ENCODE data around the gene PDE10A.

PDE10A gene

GRCh38 chr6:165340532-165340931, 322.5 kb downstream of the PDE10A start:
- H3K27me3 ChIP-seq = no peaks in the 10 kb centered on the region
- no peak overlapping the region for H3K27ac ChIP-seq
- no peak for DNase-seq
- H3K4me1 ChIP-seq = no peaks in the 10 kb centered on the region
- intact Hi-C loops (cut with DNase I; ENCODE audit: low total_unique reads) = no loop called here
- H3K4me3 ChIP-seq = no peak overlapping the region
- peaks cover 0 to 4% (median 0%) of the 10 kb centered on the region in 3 donors for H3K36me3 ChIP-seq
- TF ChIP-seq CTCF (IDR thresholded peaks at IDR 0.05) = no peak
- H3K9me3 ChIP-seq = no peaks in the 10 kb centered on the region

GRCh38 chr6:165325609-165326008, 337.4 kb downstream of the PDE10A start:
- Histone ChIP-seq H3K36me3 (no peaks in the 10 kb centered on the region), H3K27ac (no peak overlapping the region), H3K9me3 (peaks cover 0 to 9% (median 0%) of the 10 kb centered on the region in 3 donors), H3K27me3 (no peaks in the 10 kb centered on the region), H3K4me3 (no peak overlapping the region), H3K4me1 (no peaks in the 10 kb centered on the region)
- intact Hi-C loops (cut with DNase I; ENCODE audit: low total_unique reads) = no loop called here
- TF ChIP-seq CTCF (IDR thresholded peaks at IDR 0.05) = no peak
- DNase-seq = no peak

- no peak for DNase-seq
- Histone ChIP-seq H3K4me3 (no peak overlapping the region), H3K27me3 (no peaks in the 10 kb centered on the region)
Measured at GRCh38 chr6:165321555-165322145, 341.4 kb downstream of the PDE10A start.

GRCh38 chr6:165321150-165321549, 341.9 kb downstream of the PDE10A start:
- no peak overlapping the region for H3K4me3 ChIP-seq
- no peaks in the 10 kb centered on the region for H3K4me1 ChIP-seq
- H3K27ac ChIP-seq = no peak overlapping the region
- no peak for DNase-seq
- no peaks in the 10 kb centered on the region for H3K27me3 ChIP-seq
- no peak for TF ChIP-seq CTCF (IDR thresholded peaks at IDR 0.05)
- peaks cover 0 to 9% (median 0%) of the 10 kb centered on the region in 3 donors for H3K9me3 ChIP-seq
- intact Hi-C loops (cut with DNase I; ENCODE audit: low total_unique reads) = no loop called here
- no peaks in the 10 kb centered on the region for H3K36me3 ChIP-seq

More at GRCh38 chr6:165321555-165322145, 341.4 kb downstream of the PDE10A start:
- Histone ChIP-seq H3K27ac (no peak overlapping the region), H3K9me3 (peaks cover 0 to 9% (median 0%) of the 10 kb centered on the region in 3 donors), H3K4me1 (no peaks in the 10 kb centered on the region), H3K36me3 (no peaks in the 10 kb centered on the region)
- no peak for TF ChIP-seq CTCF (IDR thresholded peaks at IDR 0.05)
- intact Hi-C loops (cut with DNase I; ENCODE audit: low total_unique reads) = no loop called here

GRCh38 chr6:165317723-165318122, 345.3 kb downstream of the PDE10A start:
- Histone ChIP-seq H3K27me3 (no peaks in the 10 kb centered on the region), H3K4me1 (no peaks in the 10 kb centered on the region), H3K4me3 (no peak overlapping the region), H3K27ac (no peak overlapping the region), H3K9me3 (peaks cover 0 to 9% (median 0%) of the 10 kb centered on the region in 3 donors), H3K36me3 (no peaks in the 10 kb centered on the region)
- intact Hi-C loops (cut with DNase I; ENCODE audit: low total_unique reads) = no loop called here
- no peak for DNase-seq
- TF ChIP-seq CTCF (IDR thresholded peaks at IDR 0.05) = no peak

Measured in tibial artery (tissue), 4 donors.